Right lobe of liver (tissue), 6 donors: ENCODE measurements around the gene CACNA1C. TPM values are rescaled to one million over a fixed set of nuclear protein-coding genes. Genes with fewer than 3 reads are reported as not detected.

ENCODE experiments used
- ATAC-seq, 4 donors: fragments of 200-7000 bp; cut with Tn5 transposase; one replicate each; pipeline ENCODE4 v1.9.1; 2020; ENCODE audit warnings: mild to moderate bottlenecking in 4 of 4, moderate library complexity in 4 of 4
- DNase-seq, 3 donors: peaks; one replicate each; pipeline ENCODE4 v3.0.0-alpha.2; 2020
- H3K27ac ChIP-seq, 3 donors: fragments of 200-600 bp; one replicate each; pipeline ENCODE4 v1.8.0; 2022
- H3K27me3 ChIP-seq, 2 donors: fragments of 200-600 bp; one replicate each; pipeline ENCODE4 v1.8.0; 2022
- H3K36me3 ChIP-seq, 4 donors: fragments of 200-600 bp; sonication (generic) in 1 of 4; one replicate each; pipeline versions ENCODE4 v1.5.1 to v1.8.0; 2017 to 2022; ENCODE audit warnings: control low read depth in 1 of 4
- H3K4me1 ChIP-seq, 4 donors: fragments of 200-600 bp; sonication (generic) in 1 of 4; one replicate each; pipeline versions ENCODE4 v1.5.1 to v1.8.0; 2017 to 2022; ENCODE audit warnings: control low read depth in 1 of 4
- H3K4me3 ChIP-seq, 3 donors: fragments of 200-600 bp; one replicate each; pipeline ENCODE4 v1.8.0; 2022
- H3K9me3 ChIP-seq, 4 donors: fragments of 200-600 bp; sonication (generic) in 1 of 4; one replicate each; pipeline versions ENCODE4 v1.5.1 to v1.8.0; 2017 to 2022; ENCODE audit warnings: control low read depth in 1 of 4
- CTCF ChIP-seq, 4 donors: fragments of 200-600 bp in 3 of 4; fragments of 450-650 bp in 1 of 4; IDR thresholded peaks; one replicate each; pipeline versions ENCODE4 v1.5.1 to v1.8.0; 2016 to 2022; ENCODE audit warnings: antibody characterized with exemption in 4 of 4, mild to moderate bottlenecking in 2 of 4
- POLR2A ChIP-seq: fragments of 450-650 bp; IDR thresholded peaks from one replicate; pipeline ENCODE4 v1.6.1; 2017; ENCODE audit warnings: antibody characterized with exemption, mild to moderate bottlenecking
- WGBS: methylation state at CpG from one replicate; pipeline ENCODE4 v1.1.6; 2018; ENCODE audit warnings: low coverage, low lambda C conversion rate; ENCODE audit not compliant: insufficient coverage; ENCODE audit errors: missing lambda C conversion rate; 5-methylcytosine and 5-hydroxymethylcytosine counted together
- intact Hi-C, 2 donors: fragments of 100-400 bp; cut with DNase I; formaldehyde crosslinking; loops; one replicate each; pipeline versions ENCODE4 v1.11.2 to v1.14.1; 2022
- total RNA-seq, 6 experiments: library from RNA; depleted of rRNA in 2 of 6; stranded (reverse); fragments of >200 nt in 2 of 6; fragmentation: NEBNext Ultra II Directional in 3 of 6; extraction: Animal tissue kit (Norgen Biotek cat#: 25700) in 3 of 6; gene quantifications; one replicate each; pipeline versions ENCODE4 v1.1.0 to v1.2.4, GENCODE V29; 2016 to 2023
- donor health status: DM: no; HTN: yes; CAD: no.
- donor health status: DM: no; HTN: no; CAD: no.
- donor health status: DM: no; HTN: no; CAD: no.
- donor health status: DM: no; HTN: yes; CAD: no.
- donor health status: DM: no; HTN: yes; CAD: no.

Gene CACNA1C
- total RNA-seq, 6 experiments from 2014 or later: 0.18 to 1.0 (median 0.57) TPM

- H3K9me3 ChIP-seq: no peaks in the 10 kb centered on the region
- no peak overlapping the region for H3K27ac ChIP-seq
- H3K4me1 ChIP-seq: no peaks in the 10 kb centered on the region
- TF ChIP-seq CTCF (IDR thresholded peaks at IDR 0.05) (no peak), POLR2A (no peak)
- H3K27me3 ChIP-seq: no peaks in the 10 kb centered on the region
- ATAC-seq: no peak
- H3K4me3 ChIP-seq: no peak overlapping the region
- no peaks in the 10 kb centered on the region for H3K36me3 ChIP-seq
- 56% methylated on average over 4 of the region's 8 CpGs for WGBS
- DNase-seq: no peak
- intact Hi-C loops: no loop called here
Measured at GRCh38 chr12:2214411-2214810, 161.6 kb downstream of the CACNA1C start.

GRCh38 chr12:2215709-2216560 is 163.1 kb downstream of the CACNA1C start:
- no peak overlapping the region for H3K27ac ChIP-seq
- no peak for TF ChIP-seq CTCF (IDR thresholded peaks at IDR 0.05)
- no peak for TF ChIP-seq POLR2A
- DNase-seq (no peak), ATAC-seq (no peak)
- no peak overlapping the region for H3K4me3 ChIP-seq
- WGBS: 85% methylated on average over 9 of the region's 11 CpGs
- H3K9me3 ChIP-seq: no peaks in the 10 kb centered on the region
- no peaks in the 10 kb centered on the region for H3K36me3 ChIP-seq
- intact Hi-C loops: no loop called here
- H3K27me3 ChIP-seq: no peaks in the 10 kb centered on the region
- H3K4me1 ChIP-seq: no peaks in the 10 kb centered on the region

GRCh38 chr12:2218706-2219105 is 165.9 kb downstream of the CACNA1C start:
- TF ChIP-seq CTCF (IDR thresholded peaks at IDR 0.05) (no peak), POLR2A (no peak)
- intact Hi-C loops: no loop called here
- DNase-seq: no peak
- H3K4me3 ChIP-seq: no peak overlapping the region
- no peaks in the 10 kb centered on the region for H3K4me1 ChIP-seq
- no peaks in the 10 kb centered on the region for H3K9me3 ChIP-seq
- 64% methylated on average over 5 of the region's 5 CpGs for WGBS
- H3K27me3 ChIP-seq: no peaks in the 10 kb centered on the region
- no peaks in the 10 kb centered on the region for H3K36me3 ChIP-seq
- ATAC-seq: no peak
- H3K27ac ChIP-seq: no peak overlapping the region

- 70% methylated on average over 4 of the region's 4 CpGs for WGBS
- no peak for DNase-seq
- no peak for ATAC-seq
- H3K27me3 ChIP-seq: no peaks in the 10 kb centered on the region
- no peaks in the 10 kb centered on the region for H3K36me3 ChIP-seq
- H3K4me1 ChIP-seq: no peaks in the 10 kb centered on the region
- no peak overlapping the region for H3K27ac ChIP-seq
- no peaks in the 10 kb centered on the region for H3K9me3 ChIP-seq
- no peak for TF ChIP-seq CTCF (IDR thresholded peaks at IDR 0.05)
- TF ChIP-seq POLR2A: no peak
- no peak overlapping the region for H3K4me3 ChIP-seq
- intact Hi-C loops: no loop called here
Measured at GRCh38 chr12:2221030-2221621, 168.3 kb downstream of the CACNA1C start.
